Smooth muscle cell (in vitro differentiated cells): Measurements from ENCODE around the gene SYNJ1. TPM values are rescaled to one million over a fixed set of nuclear protein-coding genes. Genes with fewer than 3 reads are reported as not detected.

ENCODE experiments used
- DNase-seq: peaks from one replicate; lab custom pipeline; 2025; ENCODE audit not compliant: unreplicated experiment; lab: John Stamatoyannopoulos, UW
- H2AFZ ChIP-seq: fragments of 200-600 bp; sonication (generic); 2 replicates; pipeline ENCODE4 v1.6.0; 2016; ENCODE audit warnings: antibody characterized with exemption, low read depth, mild to moderate bottlenecking
- H3F3A ChIP-seq: fragments of 200-600 bp; sonication (generic); 2 replicates; pipeline ENCODE4 v1.6.0; 2017; ENCODE audit warnings: antibody characterized with exemption, low read depth
- H3K27ac ChIP-seq: fragments of 200-600 bp; sonication (generic); 2 replicates; pipeline ENCODE4 v1.5.1; 2016; ENCODE audit warnings: low read depth, mild to moderate bottlenecking
- H3K27me3 ChIP-seq: fragments of 200-600 bp; sonication (generic); 2 replicates; pipeline ENCODE4 v1.6.1; 2016; ENCODE audit warnings: low read depth, mild to moderate bottlenecking
- H3K36me3 ChIP-seq: fragments of 200-600 bp; sonication (generic); 2 replicates; pipeline ENCODE4 v1.5.1; 2016; ENCODE audit warnings: low read depth
- H3K4me1 ChIP-seq: fragments of 200-600 bp; sonication (generic); 2 replicates; pipeline ENCODE4 v1.5.1; 2016; ENCODE audit warnings: low read depth
- H3K4me2 ChIP-seq: fragments of 200-600 bp; sonication (generic); 2 replicates; pipeline ENCODE4 v1.6.0; 2016; ENCODE audit warnings: mild to moderate bottlenecking
- H3K4me3 ChIP-seq: fragments of 200-600 bp; sonication (generic); 2 replicates; pipeline ENCODE4 v1.5.1; 2016; ENCODE audit warnings: mild to moderate bottlenecking
- H3K79me2 ChIP-seq: fragments of 200-600 bp; sonication (generic); 2 replicates; pipeline ENCODE4 v1.6.0; 2016; ENCODE audit warnings: low read depth, mild to moderate bottlenecking
- H3K9ac ChIP-seq: fragments of 200-600 bp; sonication (generic); 2 replicates; pipeline ENCODE4 v1.6.0; 2016; ENCODE audit warnings: low read depth
- H3K9me3 ChIP-seq: fragments of 200-600 bp; sonication (generic); replicated peaks from 2 replicates; pipeline ENCODE4 v1.5.1; 2016; ENCODE audit warnings: low read depth
- H4K20me1 ChIP-seq: fragments of 200-600 bp; sonication (generic); 2 replicates; pipeline ENCODE4 v1.6.0; 2016; ENCODE audit warnings: low read depth
- CTCF ChIP-seq: fragments of 200-600 bp; sonication (generic); IDR thresholded peaks from 2 replicates; pipeline ENCODE4 v1.5.1; 2017; ENCODE audit warnings: borderline replicate concordance, mild to moderate bottlenecking, antibody characterized with exemption; ENCODE audit not compliant: insufficient read depth, poor library complexity, severe bottlenecking
- WGBS: methylation state at CpG from one replicate; pipeline ENCODE4 v1.1.7; 2016; ENCODE audit warnings: low lambda C conversion rate; 5-methylcytosine and 5-hydroxymethylcytosine counted together
- polyA plus RNA-seq: library from polyadenylated mRNA; unstranded; fragments of >200 nt; fragmentation: Nextera tagmentation; extraction: Ambion mirVana; gene quantifications from 2 replicates; pipeline ENCODE4 v1.2.1, GENCODE V29; 2016
- total RNA-seq: library from RNA; depleted of rRNA; stranded (reverse); fragments of >200 nt; gene quantifications from 2 replicates; pipeline ENCODE4 v1.2.3, GENCODE V29; 2014

Gene SYNJ1
- total and polyA plus RNA-seq, 2 experiments from 2014 or later: 2.7 to 8.5 TPM

DNA sequence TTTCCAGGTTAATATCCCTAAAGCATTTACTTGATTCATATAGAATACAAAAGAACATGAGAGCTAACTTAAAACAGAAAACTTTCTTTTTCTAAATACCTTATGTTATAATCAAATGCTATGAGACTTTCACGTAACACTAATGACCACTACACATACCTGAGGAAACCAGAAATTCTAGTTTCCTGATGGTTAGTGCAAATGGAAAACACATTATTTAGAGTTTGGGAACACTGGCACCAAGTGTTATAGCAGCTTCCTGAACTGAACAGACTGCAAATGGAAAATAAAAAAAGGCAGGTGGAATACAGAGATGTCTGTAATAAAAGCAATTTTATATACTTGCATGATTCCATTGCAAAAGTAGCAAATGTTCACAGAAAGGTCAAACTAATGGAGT, 28.3 kb upstream of the SYNJ1 start:
- peaks cover 54% of the 10 kb centered on the region for H3K36me3 ChIP-seq
- H3K9ac ChIP-seq: no peak overlapping the region

DNA sequence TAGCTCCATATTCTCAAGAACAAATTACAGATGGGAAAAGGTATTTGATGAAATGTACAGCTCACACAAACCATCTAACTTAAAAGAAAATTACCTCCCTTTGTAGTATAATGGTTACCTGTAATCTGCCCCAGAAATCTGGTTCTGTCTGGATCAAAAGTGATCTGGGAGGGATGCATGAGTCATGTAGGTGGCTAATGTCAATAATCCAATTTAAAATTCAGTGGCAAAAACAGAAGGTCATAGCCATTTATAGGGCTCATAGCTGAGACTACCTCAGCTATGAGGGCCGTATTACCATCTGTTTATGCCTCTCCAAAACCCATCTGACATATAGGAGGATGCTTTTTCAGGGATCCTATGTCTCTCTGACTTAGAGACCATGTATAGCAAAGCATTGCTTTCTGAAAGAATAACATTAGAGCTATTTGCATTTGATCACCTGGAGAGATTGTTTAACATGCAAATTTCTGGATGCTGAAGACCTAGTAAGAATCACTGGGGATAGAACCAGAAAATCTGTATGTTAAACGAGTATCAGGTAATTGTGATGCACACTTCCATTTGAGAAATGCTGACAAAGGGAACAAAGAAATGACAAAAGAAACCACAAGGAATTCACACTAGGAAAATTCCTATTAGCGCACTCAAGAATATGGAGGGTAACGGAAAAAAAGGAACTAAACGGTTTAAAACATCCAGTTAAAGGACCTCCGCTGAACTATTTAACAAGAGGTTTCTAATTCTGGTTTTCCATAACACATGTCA, 26.2 kb upstream of the SYNJ1 start:
- Histone ChIP-seq H3K9me3 (no peaks in the 10 kb centered on the region), H3K27me3 (no peaks in the 10 kb centered on the region), H2AFZ (no peak overlapping the region), H3K79me2 (peaks cover 30% of the 10 kb centered on the region), H3K4me3 (no peak overlapping the region), H3K27ac (no peak overlapping the region), H4K20me1 (peaks cover 34% of the 10 kb centered on the region), H3K36me3 (peaks cover 56% of the 10 kb centered on the region), H3F3A (no peaks in the 10 kb centered on the region), H3K4me2 (no peak overlapping the region), H3K9ac (no peak overlapping the region), H3K4me1 (no peaks in the 10 kb centered on the region)
- no peak for DNase-seq
- 87% methylated on average over 6 of the region's 6 CpGs for WGBS
- no peak for TF ChIP-seq CTCF

More for the DNA sequence above, 28.3 kb upstream of the SYNJ1 start:
- Histone ChIP-seq H3K4me2 (no peak overlapping the region), H3K4me3 (no peak overlapping the region), H3K27me3 (no peaks in the 10 kb centered on the region), H3K4me1 (no peaks in the 10 kb centered on the region), H3F3A (no peaks in the 10 kb centered on the region), H2AFZ (no peak overlapping the region), H3K27ac (no peak overlapping the region), H3K9me3 (no peaks in the 10 kb centered on the region), H3K79me2 (peaks cover 38% of the 10 kb centered on the region), H4K20me1 (peaks cover 37% of the 10 kb centered on the region)
- no peak for DNase-seq
- WGBS: 85% methylated on average over 1 of the region's 1 CpG
- no peak for TF ChIP-seq CTCF

DNA sequence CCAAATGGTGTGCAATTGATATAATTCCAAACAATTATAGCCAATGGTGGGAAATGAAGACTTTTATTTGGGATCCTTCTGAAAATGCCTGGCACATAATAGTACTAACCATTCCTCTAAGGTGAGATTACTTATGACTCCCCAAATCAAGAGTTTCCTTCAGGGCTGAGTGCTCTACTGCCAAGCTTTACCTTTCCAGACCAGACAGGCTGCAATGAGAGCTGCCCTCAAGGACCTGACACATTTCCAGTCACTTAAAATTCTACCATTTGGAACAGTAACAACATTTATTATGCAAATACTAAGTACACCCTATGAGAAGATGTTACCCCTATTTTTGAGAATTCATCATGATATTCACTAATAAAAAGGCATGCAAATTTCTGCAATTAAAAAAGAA, 22.6 kb upstream of the SYNJ1 start:
- H3K9me3 ChIP-seq: no peaks in the 10 kb centered on the region
- H3K27me3 ChIP-seq: no peaks in the 10 kb centered on the region
- no peak overlapping the region for H3K27ac ChIP-seq
- H4K20me1 ChIP-seq: peaks cover 27% of the 10 kb centered on the region
- H3K36me3 ChIP-seq: peaks cover 66% of the 10 kb centered on the region
- no peak overlapping the region for H3K4me2 ChIP-seq
- no peak for TF ChIP-seq CTCF
- no peaks in the 10 kb centered on the region for H3K4me1 ChIP-seq
- no peak overlapping the region for H3K9ac ChIP-seq
- H3K79me2 ChIP-seq: peaks cover 13% of the 10 kb centered on the region
- no peaks in the 10 kb centered on the region for H3F3A ChIP-seq
- no peak overlapping the region for H3K4me3 ChIP-seq
- H2AFZ ChIP-seq: no peak overlapping the region
- DNase-seq: no peak

GRCh38 chr21:32749662-32750061, 21.8 kb upstream of the SYNJ1 start:
- Histone ChIP-seq H3K36me3 (peaks cover 66% of the 10 kb centered on the region), H3K27ac (no peak overlapping the region), H3K27me3 (no peaks in the 10 kb centered on the region), H3K9ac (no peak overlapping the region), H3K4me3 (no peak overlapping the region), H2AFZ (no peak overlapping the region), H3K4me2 (no peak overlapping the region), H3K9me3 (no peaks in the 10 kb centered on the region), H3K79me2 (peaks cover 9% of the 10 kb centered on the region), H3F3A (no peaks in the 10 kb centered on the region), H3K4me1 (no peaks in the 10 kb centered on the region), H4K20me1 (peaks cover 30% of the 10 kb centered on the region)
- TF ChIP-seq CTCF: no peak
- DNase-seq: no peak
